ENCODE data around the gene ZDHHC19.

ZDHHC19 gene

DNA sequence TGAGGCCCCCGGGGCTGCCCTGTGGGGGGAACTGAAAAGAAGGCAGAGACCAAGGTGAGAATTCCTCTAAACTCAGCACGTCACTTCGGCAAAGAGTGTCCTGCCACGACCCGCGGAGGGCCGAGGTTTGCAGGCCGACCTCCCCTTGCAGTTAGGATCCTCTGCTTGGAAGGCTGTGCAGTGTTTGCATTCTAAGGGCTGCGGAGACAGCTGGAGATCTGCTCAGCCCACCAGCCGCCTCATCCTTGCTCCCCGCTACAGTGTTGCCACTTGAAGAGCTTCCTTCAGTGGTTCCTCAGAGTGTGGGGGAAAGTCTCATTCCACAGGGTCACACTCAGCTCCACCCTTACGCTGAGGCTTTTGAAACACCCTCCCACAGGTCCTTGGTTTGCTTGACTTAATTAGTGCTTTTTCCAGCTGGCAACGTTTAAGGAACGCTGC, 15.9 kb upstream of the ZDHHC19 start:
- CTCF ChIA-PET: interaction anchor here (1.1 kb wide), 2 partner anchors 27 to 153 kb away, joined by 4 to 6 read pairs; no protein-coding TSS in a partner anchor
- POLR2A ChIA-PET: no interaction called here
- no peak for DNase-seq (ENCODE audit: low read depth, low spot score)
- no peak overlapping the region for H3K4me3 ChIP-seq (ENCODE audit: low read depth, low read length)
- TF ChIP-seq, protein P1, sequence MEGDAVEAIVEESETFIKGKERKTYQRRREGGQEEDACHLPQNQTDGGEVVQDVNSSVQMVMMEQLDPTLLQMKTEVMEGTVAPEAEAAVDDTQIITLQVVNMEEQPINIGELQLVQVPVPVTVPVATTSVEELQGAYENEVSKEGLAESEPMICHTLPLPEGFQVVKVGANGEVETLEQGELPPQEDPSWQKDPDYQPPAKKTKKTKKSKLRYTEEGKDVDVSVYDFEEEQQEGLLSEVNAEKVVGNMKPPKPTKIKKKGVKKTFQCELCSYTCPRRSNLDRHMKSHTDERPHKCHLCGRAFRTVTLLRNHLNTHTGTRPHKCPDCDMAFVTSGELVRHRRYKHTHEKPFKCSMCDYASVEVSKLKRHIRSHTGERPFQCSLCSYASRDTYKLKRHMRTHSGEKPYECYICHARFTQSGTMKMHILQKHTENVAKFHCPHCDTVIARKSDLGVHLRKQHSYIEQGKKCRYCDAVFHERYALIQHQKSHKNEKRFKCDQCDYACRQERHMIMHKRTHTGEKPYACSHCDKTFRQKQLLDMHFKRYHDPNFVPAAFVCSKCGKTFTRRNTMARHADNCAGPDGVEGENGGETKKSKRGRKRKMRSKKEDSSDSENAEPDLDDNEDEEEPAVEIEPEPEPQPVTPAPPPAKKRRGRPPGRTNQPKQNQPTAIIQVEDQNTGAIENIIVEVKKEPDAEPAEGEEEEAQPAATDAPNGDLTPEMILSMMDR (IDR thresholded peaks at IDR 0.05; ENCODE audit: insufficient read depth, low read length, missing control alignments): no peak

DNA sequence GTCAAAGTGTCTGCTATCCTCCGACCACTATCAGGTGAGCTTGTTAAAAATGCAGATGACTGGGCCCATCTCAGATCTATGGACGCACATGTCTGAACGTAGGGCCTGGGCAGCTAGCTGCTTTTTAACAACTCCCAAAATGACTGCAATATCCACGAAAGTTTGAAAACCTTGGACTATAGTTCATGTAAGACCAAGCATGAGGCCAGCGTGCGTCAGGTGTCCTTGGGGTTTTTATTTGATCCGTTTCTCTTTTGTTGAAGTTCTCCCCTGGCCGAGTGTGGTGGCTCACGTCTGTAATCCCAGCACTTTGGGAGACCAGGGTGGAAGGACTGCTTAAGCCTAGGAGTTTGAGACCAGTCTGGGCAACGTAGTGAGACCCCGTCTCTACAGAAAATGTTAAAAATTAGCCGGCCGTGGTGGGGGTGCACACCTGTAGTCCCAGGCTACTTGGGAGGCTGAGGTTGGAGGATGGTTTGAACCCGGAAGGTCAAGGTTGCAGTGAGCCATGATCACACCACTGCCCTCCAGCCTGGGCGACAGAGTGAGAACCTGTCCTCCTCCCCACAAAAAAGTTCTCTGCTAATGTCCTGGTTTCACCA, 14.7 kb upstream of the ZDHHC19 start:
- POLR2A ChIA-PET: no interaction called here
- TF ChIP-seq, protein P1 (IDR thresholded peaks at IDR 0.05; ENCODE audit: insufficient read depth, low read length, missing control alignments): no peak
- CTCF ChIA-PET: interaction anchor here (0.8 to 1.1 kb wide), 2 partner anchors 29 to 152 kb away, joined by 3 read pairs; no protein-coding TSS in a partner anchor

DNA sequence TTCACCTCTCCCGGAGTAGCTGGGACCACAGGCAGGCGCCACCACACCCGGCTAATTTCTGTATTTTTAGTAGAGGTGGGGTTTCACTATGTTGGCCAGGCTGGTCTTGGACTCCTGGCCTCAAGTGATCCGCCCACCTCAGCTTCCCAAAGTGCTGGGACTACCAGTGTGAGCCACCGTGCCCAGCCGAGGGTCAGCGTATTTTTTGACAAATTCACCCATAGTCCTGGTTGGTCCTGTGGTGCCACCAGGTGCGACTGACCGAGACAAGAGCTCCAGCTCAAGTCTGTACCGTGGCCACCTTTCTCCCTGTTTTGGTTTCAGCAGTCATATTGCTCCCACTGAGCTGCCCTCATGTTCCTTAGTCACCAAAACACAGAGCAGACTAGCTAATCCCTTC, 13.9 kb upstream of the ZDHHC19 start:
- no peak for DNase-seq (ENCODE audit: low read depth, low spot score)
- H3K4me3 ChIP-seq (ENCODE audit: low read depth, low read length): no peak overlapping the region
- CTCF ChIA-PET: interaction anchor here (0.8 to 1.1 kb wide), 2 partner anchors 30 to 152 kb away, joined by 3 read pairs; no protein-coding TSS in a partner anchor
- POLR2A ChIA-PET: no interaction called here
- TF ChIP-seq, protein P1 (IDR thresholded peaks at IDR 0.05; ENCODE audit: insufficient read depth, low read length, missing control alignments): no peak

More for the DNA sequence above, 14.7 kb upstream of the ZDHHC19 start:
- no peak for DNase-seq (ENCODE audit: low read depth, low spot score)
- no peak overlapping the region for H3K4me3 ChIP-seq (ENCODE audit: low read depth, low read length)

DNA sequence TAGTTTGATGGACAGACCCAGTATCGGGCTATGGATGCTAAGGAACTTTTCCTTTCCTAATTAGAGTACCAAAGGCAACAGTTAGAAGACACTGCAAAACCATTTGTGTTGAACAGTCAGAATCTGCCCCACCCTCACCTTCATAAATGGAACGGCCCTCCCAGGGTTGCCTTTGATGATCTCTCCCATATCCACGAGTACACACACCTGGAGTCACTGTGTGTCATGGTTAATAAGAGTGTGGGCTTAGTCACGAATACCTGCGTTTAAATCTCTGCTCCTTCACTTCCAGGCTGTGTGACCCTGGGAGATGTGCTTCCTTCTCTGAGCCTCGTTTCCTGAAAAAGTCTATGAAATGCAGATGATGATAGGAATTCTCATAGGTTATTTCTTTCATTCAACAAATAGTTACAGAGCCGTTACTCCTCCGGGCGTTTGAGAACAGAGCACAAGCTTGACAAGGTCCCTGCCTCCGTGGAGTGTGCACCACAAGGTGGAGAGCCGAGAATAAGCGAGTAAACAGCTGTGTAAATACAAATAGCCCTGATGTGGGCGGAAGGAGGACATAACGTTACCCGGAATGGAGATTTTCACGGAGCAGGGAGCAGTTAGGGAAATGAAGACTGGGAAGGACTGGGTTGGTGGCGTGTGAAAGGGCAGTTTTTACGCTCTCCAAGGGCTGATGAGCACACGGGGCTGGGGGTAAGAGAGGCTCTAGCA, 11.8 kb upstream of the ZDHHC19 start:
- TF ChIP-seq, protein P1 (IDR thresholded peaks at IDR 0.05; ENCODE audit: insufficient read depth, low read length, missing control alignments): no peak
- H3K4me3 ChIP-seq (ENCODE audit: low read depth, low read length): no peak overlapping the region
- POLR2A ChIA-PET: no interaction called here
- CTCF ChIA-PET: interaction anchor here (1.0 kb wide), 1 partner anchor 151 kb away, joined by 4 read pairs; no protein-coding TSS in a partner anchor
- DNase-seq (ENCODE audit: low read depth, low spot score): no peak

DNA sequence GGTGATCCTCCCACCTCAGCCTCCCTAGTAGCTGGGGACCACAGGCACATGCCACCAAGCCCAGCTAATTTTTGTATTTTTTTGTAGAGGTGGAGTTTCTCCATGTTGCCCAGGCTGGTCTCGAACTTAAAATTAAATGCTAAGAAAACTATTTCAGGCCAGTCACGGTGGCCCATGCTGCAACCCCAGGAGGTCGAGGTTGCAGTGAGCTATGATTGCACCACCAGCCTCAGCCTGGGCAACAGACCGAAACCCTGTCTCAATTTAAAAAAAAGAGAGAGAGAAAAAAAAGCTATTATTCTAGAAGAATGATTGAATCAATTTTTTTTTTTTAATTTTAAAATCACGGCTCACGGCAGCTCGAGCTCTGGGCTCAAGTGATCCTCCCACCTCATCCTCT, 9.8 kb upstream of the ZDHHC19 start:
- H3K4me3 ChIP-seq (ENCODE audit: low read depth, low read length): no peak overlapping the region
- CTCF ChIA-PET: interaction anchor here (1.2 to 2.1 kb wide), 2 partner anchors 8 to 148 kb away, joined by 5 to 6 read pairs; no protein-coding TSS in a partner anchor
- POLR2A ChIA-PET: no interaction called here
- TF ChIP-seq, protein P1 (IDR thresholded peaks at IDR 0.05; ENCODE audit: insufficient read depth, low read length, missing control alignments): no peak
- DNase-seq (ENCODE audit: low read depth, low spot score): no peak

DNA sequence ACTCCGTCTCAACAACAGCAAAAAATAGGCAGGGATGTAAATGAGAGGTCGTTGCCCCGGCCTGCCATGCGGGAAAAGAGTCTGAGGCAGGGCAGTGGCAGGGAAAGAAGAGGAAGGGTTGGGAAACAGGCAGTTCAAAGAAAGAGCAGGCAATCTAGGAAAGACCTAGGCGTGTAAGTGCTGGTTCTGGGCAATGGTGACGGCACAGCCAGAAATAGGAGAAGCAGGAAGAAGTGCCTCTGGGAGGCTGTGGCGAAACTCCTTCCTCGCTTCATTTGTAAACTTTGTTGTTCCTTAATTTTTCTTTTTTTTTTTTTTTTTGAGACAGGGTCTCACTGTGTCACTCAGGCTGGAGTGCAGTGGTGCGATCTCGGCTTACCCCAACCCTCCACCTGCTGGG, 9.4 kb upstream of the ZDHHC19 start:
- TF ChIP-seq, protein P1 (IDR thresholded peaks at IDR 0.05; ENCODE audit: insufficient read depth, low read length, missing control alignments): no peak
- ChIA-PET CTCF (interaction anchor here (1.2 to 2.1 kb wide), 2 partner anchors 8 to 147 kb away, joined by 5 to 6 read pairs; no protein-coding TSS in a partner anchor), POLR2A (no interaction called here)
- DNase-seq (ENCODE audit: low read depth, low spot score): no peak
- H3K4me3 ChIP-seq (ENCODE audit: low read depth, low read length): no peak overlapping the region
